HG03378 (cell line): ENCODE data around the gene MYO6.
"Not testable (repeated sequence)": the region's sequence is repeated elsewhere in the genome, so short reads cannot be mapped to it uniquely, and the experiment has no call there.

Experiments used
- ATAC-seq: cut with Tn5 transposase; IDR thresholded peaks from one replicate; pipeline ENCODE4 v1.9.1; 2021; ENCODE audit warnings: mild to moderate bottlenecking, moderate library complexity; ENCODE audit not compliant: unreplicated experiment

MYO6 gene

GRCh38 chr6:75748743-75749538 is at the start of gene MYO6:
TSS of gene MYO6 (plus strand) at chr6:75749239. CDS start at chr6:75817548, 68,309 bp downstream.
- peak; percentile 41 for ATAC-seq

- ATAC-seq, result not testable (repeated sequence)
Observed at GRCh38 chr6:75708334-75708733, 40.7 kb upstream of the MYO6 start.

- no peak for ATAC-seq
Observed at GRCh38 chr6:75711173-75711572, 37.9 kb upstream of the MYO6 start.

- ATAC-seq, result no peak
Observed at GRCh38 chr6:75719133-75719532, 29.9 kb upstream of the MYO6 start.

GRCh38 chr6:75723382-75723781 is 25.7 kb upstream of the MYO6 start:
- no peak for ATAC-seq

GRCh38 chr6:75727206-75727605 is 21.8 kb upstream of the MYO6 start:
- no peak for ATAC-seq

GRCh38 chr6:75731029-75731428 is 18.0 kb upstream of the MYO6 start:
- not testable (repeated sequence) for ATAC-seq

GRCh38 chr6:75735491-75736186 is 13.4 kb upstream of the MYO6 start:
- peak; percentile 95 for ATAC-seq

GRCh38 chr6:75743971-75744370 is 5.1 kb upstream of the MYO6 start:
- ATAC-seq, result no peak

- ATAC-seq, result no peak
Observed at GRCh38 chr6:75745404-75745803, 3.6 kb upstream of the MYO6 start.

- no peak for ATAC-seq
Observed at GRCh38 chr6:75746221-75746620, 2.8 kb upstream of the MYO6 start.

GRCh38 chr6:75747152-75747992 is 1.7 kb upstream of the MYO6 start:
- no peak for ATAC-seq

GRCh38 chr6:75748003-75748742 is 866 bp upstream of the MYO6 start:
- ATAC-seq, result peak; percentile 9

- no peak for ATAC-seq
Observed at GRCh38 chr6:75751443-75751842, 2.4 kb downstream of the MYO6 start.

GRCh38 chr6:75752365-75752764 is 3.3 kb downstream of the MYO6 start:
- no peak for ATAC-seq

- no peak for ATAC-seq
Observed at GRCh38 chr6:75755704-75756103, 6.7 kb downstream of the MYO6 start.

GRCh38 chr6:75757295-75757694 is 8.3 kb downstream of the MYO6 start:
- no peak for ATAC-seq

GRCh38 chr6:75758061-75758460 is 9.0 kb downstream of the MYO6 start:
- ATAC-seq, result no peak

- ATAC-seq, result no peak
Observed at GRCh38 chr6:75759207-75759606, 10.2 kb downstream of the MYO6 start.

GRCh38 chr6:75760320-75760719 is 11.3 kb downstream of the MYO6 start:
- ATAC-seq, result no peak

- ATAC-seq, result no peak
Observed at GRCh38 chr6:75761489-75761888, 12.4 kb downstream of the MYO6 start.
